SH-SY5Y (cell line): ENCODE measurements around the gene DNAJC1.

ENCODE experiments used
- GATA2 ChIP-seq: IDR thresholded peaks from 2 replicates; pipeline ENCODE4 v1.6.1; 2011; ENCODE audit warnings: mild to moderate bottlenecking, low read depth, low read length
- GATA3 ChIP-seq: IDR thresholded peaks from 2 replicates; pipeline ENCODE4 v1.6.1; 2011; ENCODE audit warnings: low read depth, mild to moderate bottlenecking, low read length, moderate library complexity

The DNAJC1 gene

GRCh38 chr10:21832821-21833130 lies 170.8 kb downstream of the DNAJC1 start:
- TF ChIP-seq GATA2: no peak
- TF ChIP-seq GATA3: no peak

GRCh38 chr10:21831986-21832820 lies 171.3 kb downstream of the DNAJC1 start:
- TF ChIP-seq GATA2: no peak
- TF ChIP-seq GATA3: no peak

- TF ChIP-seq GATA2: no peak
- no peak for TF ChIP-seq GATA3
These were observed 173.5 kb downstream of the DNAJC1 start for GRCh38 chr10:21830037-21830436.

GRCh38 chr10:21827308-21827707 lies 176.2 kb downstream of the DNAJC1 start:
- TF ChIP-seq GATA2 (no peak), GATA3 (no peak)

GRCh38 chr10:21826725-21827124 lies 176.8 kb downstream of the DNAJC1 start:
- no peak for TF ChIP-seq GATA2
- TF ChIP-seq GATA3: no peak

- TF ChIP-seq GATA2 (no peak), GATA3 (no peak)
These were observed 178.2 kb downstream of the DNAJC1 start for GRCh38 chr10:21825345-21825744.

GRCh38 chr10:21824409-21824808 lies 179.1 kb downstream of the DNAJC1 start:
- TF ChIP-seq GATA2 (no peak), GATA3 (no peak)

- TF ChIP-seq GATA3: no peak
- no peak for TF ChIP-seq GATA2
These were observed 179.9 kb downstream of the DNAJC1 start for GRCh38 chr10:21823617-21824016.

GRCh38 chr10:21820952-21821351 lies 182.6 kb downstream of the DNAJC1 start:
- TF ChIP-seq GATA3: no peak
- no peak for TF ChIP-seq GATA2

- no peak for TF ChIP-seq GATA3
- TF ChIP-seq GATA2: no peak
These were observed 188.7 kb downstream of the DNAJC1 start for GRCh38 chr10:21814866-21815265.

GRCh38 chr10:21813946-21814345 lies 189.6 kb downstream of the DNAJC1 start:
- TF ChIP-seq GATA2: no peak
- TF ChIP-seq GATA3: no peak

GRCh38 chr10:21811245-21811585 lies 192.3 kb downstream of the DNAJC1 start:
- no peak for TF ChIP-seq GATA2
- TF ChIP-seq GATA3: no peak

GRCh38 chr10:21810582-21811244 lies 192.8 kb downstream of the DNAJC1 start:
- TF ChIP-seq GATA3 (no peak), GATA2 (no peak)

GRCh38 chr10:21808550-21808949 lies 195.0 kb downstream of the DNAJC1 start:
- no peak for TF ChIP-seq GATA2
- no peak for TF ChIP-seq GATA3

GRCh38 chr10:21807180-21807579 lies 196.3 kb downstream of the DNAJC1 start:
- no peak for TF ChIP-seq GATA3
- TF ChIP-seq GATA2: no peak
